SH-SY5Y (cell line): ENCODE measurements around the gene ANKLE2.

Source experiments
- GATA2 ChIP-seq: IDR thresholded peaks from 2 replicates; pipeline ENCODE4 v1.6.1; 2011; ENCODE audit warnings: mild to moderate bottlenecking, low read depth, low read length
- GATA3 ChIP-seq: IDR thresholded peaks from 2 replicates; pipeline ENCODE4 v1.6.1; 2011; ENCODE audit warnings: low read depth, mild to moderate bottlenecking, low read length, moderate library complexity

DNA sequence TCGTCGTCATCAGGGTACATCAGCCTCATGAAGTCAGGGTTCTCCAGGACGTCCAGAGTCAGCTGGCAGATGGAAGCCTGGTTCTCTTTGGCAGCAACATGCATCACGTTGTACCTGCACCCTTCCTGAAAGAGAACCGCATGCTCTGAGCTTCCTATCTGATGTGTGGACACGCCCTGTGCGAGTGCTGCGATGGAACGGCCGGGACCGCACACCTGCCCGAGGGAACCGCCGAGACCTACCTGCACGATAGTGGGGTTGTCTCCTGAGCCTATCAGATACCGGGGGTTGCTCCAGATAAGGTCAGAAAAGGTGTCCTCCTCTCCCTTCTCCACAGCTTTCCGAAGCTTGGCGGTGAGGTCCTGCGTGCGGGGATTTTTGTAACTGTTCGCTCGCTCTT, 13.7 kb downstream of the ANKLE2 start:
- TF ChIP-seq GATA3 (no peak), GATA2 (no peak)
